H9 (cell line): ENCODE data around the gene ARMS2. TPM values are rescaled to one million over a fixed set of nuclear protein-coding genes. Genes with fewer than 3 reads are reported as not detected.

Experiments
- DNase-seq: peaks from one replicate; pipeline ENCODE4 v3.0.0-alpha.2; 2017
- H2AFZ ChIP-seq: one replicate; pipeline ENCODE4 v1.6.1; 2013; ENCODE audit warnings: mild to moderate bottlenecking, low read length, control low read depth, moderate library complexity
- H2AK5ac ChIP-seq: 2 replicates; pipeline ENCODE4 v1.6.1; 2013; ENCODE audit warnings: low read length, control low read depth, mixed read lengths; ENCODE audit not compliant: insufficient read length
- H2BK120ac ChIP-seq: one replicate; pipeline ENCODE4 v1.6.1; 2013; ENCODE audit warnings: low read depth, mild to moderate bottlenecking, low read length, control low read depth, inconsistent platforms; ENCODE audit not compliant: poor library complexity, severe bottlenecking
- H2BK12ac ChIP-seq: 2 replicates; pipeline ENCODE4 v1.6.1; 2013; ENCODE audit warnings: low read length, control low read depth, mixed read lengths, low read depth; ENCODE audit not compliant: insufficient read length
- H2BK15ac ChIP-seq: 2 replicates; pipeline ENCODE4 v1.6.1; 2013; ENCODE audit warnings: low read depth, low read length, control low read depth
- H2BK20ac ChIP-seq: one replicate; pipeline ENCODE4 v1.6.1; 2013; ENCODE audit warnings: low read depth, mild to moderate bottlenecking, low read length, control low read depth, inconsistent platforms; ENCODE audit not compliant: poor library complexity, severe bottlenecking
- H2BK5ac ChIP-seq: 2 replicates; pipeline ENCODE4 v1.6.1; 2013; ENCODE audit warnings: low read length, control low read depth, mixed read lengths; ENCODE audit not compliant: insufficient read length
- H3K14ac ChIP-seq: 2 replicates; pipeline ENCODE4 v1.6.1; 2013; ENCODE audit warnings: low read length, control low read depth; ENCODE audit not compliant: insufficient read depth
- H3K18ac ChIP-seq: 2 replicates; pipeline ENCODE4 v1.6.1; 2013; ENCODE audit warnings: low read depth, mild to moderate bottlenecking, mixed read lengths, low read length, control low read depth; ENCODE audit not compliant: insufficient read length
- H3K23ac ChIP-seq: 2 replicates; pipeline ENCODE4 v1.6.1; 2013; ENCODE audit warnings: low read length, control low read depth, mixed read lengths, low read depth; ENCODE audit not compliant: insufficient read length
- H3K23me2 ChIP-seq: 2 replicates; pipeline ENCODE4 v1.6.1; 2013; ENCODE audit warnings: low read depth, mild to moderate bottlenecking, mixed read lengths, low read length, control low read depth; ENCODE audit not compliant: insufficient read length, poor library complexity, severe bottlenecking
- H3K27ac ChIP-seq: 2 replicates; pipeline ENCODE4 v1.5.1; 2013; ENCODE audit warnings: low read length, control low read depth, mixed read lengths, low read depth; ENCODE audit not compliant: insufficient read length
- H3K27me3 ChIP-seq: 2 replicates; pipeline ENCODE4 v1.6.1; 2013; ENCODE audit warnings: low read length, control low read depth, inconsistent platforms; ENCODE audit not compliant: insufficient read depth
- H3K4ac ChIP-seq: 2 replicates; pipeline ENCODE4 v1.6.1; 2013; ENCODE audit warnings: low read depth, mild to moderate bottlenecking, control low read depth, inconsistent platforms, low read length, moderate library complexity
- H3K4me1 ChIP-seq: 2 replicates; pipeline ENCODE4 v1.6.1; 2013; ENCODE audit warnings: low read length, control low read depth, inconsistent platforms; ENCODE audit not compliant: insufficient read depth
- H3K4me2 ChIP-seq: 2 replicates; pipeline ENCODE4 v1.6.1; 2013; ENCODE audit warnings: low read length, control low read depth, mixed read lengths; ENCODE audit not compliant: insufficient read length, insufficient read depth
- H3K56ac ChIP-seq: 2 replicates; pipeline ENCODE4 v1.6.1; 2013; ENCODE audit warnings: low read depth, mild to moderate bottlenecking, mixed read lengths, low read length, control low read depth; ENCODE audit not compliant: insufficient read length
- H3K79me1 ChIP-seq: 2 replicates; pipeline ENCODE4 v1.6.1; 2013; ENCODE audit warnings: low read depth, mild to moderate bottlenecking, moderate library complexity, low read length, control low read depth, inconsistent platforms; ENCODE audit not compliant: insufficient read depth, poor library complexity, severe bottlenecking
- H3K79me2 ChIP-seq: 2 replicates; pipeline ENCODE4 v1.6.1; 2013; ENCODE audit warnings: low read length, control low read depth, inconsistent platforms; ENCODE audit not compliant: insufficient read depth
- H3K9ac ChIP-seq: 2 replicates; pipeline ENCODE4 v1.6.1; 2013; ENCODE audit warnings: low read length, control low read depth, mixed read lengths; ENCODE audit not compliant: insufficient read length; ENCODE audit errors: extremely low read depth
- H3K9me3 ChIP-seq: one replicate; pipeline ENCODE4 v1.6.1; 2013; ENCODE audit warnings: low read depth, low read length, inconsistent platforms; ENCODE audit not compliant: control insufficient read depth
- H3T11ph ChIP-seq: one replicate; pipeline ENCODE4 v1.6.1; 2013; ENCODE audit warnings: mild to moderate bottlenecking, low read length, control low read depth, inconsistent platforms
- H4K20me1 ChIP-seq: one replicate; pipeline ENCODE4 v1.6.1; 2013; ENCODE audit not compliant: control insufficient read depth, insufficient read length, insufficient read depth
- H4K5ac ChIP-seq: 2 replicates; pipeline ENCODE4 v1.6.1; 2013; ENCODE audit warnings: low read depth, mild to moderate bottlenecking, mixed read lengths, low read length, control low read depth; ENCODE audit not compliant: insufficient read length
- H4K8ac ChIP-seq: replicated peaks from 2 replicates; pipeline ENCODE4 v1.6.1; 2013; ENCODE audit warnings: low read length, control low read depth, mixed read lengths, low read depth; ENCODE audit not compliant: insufficient read length
- H4K91ac ChIP-seq: 2 replicates; pipeline ENCODE4 v1.6.1; 2013; ENCODE audit warnings: low read depth, mild to moderate bottlenecking, moderate library complexity, mixed read lengths, low read length, control low read depth; ENCODE audit not compliant: insufficient read length
- H3K27ac Mint-ChIP-seq, 3 experiments: 2 replicates in 2 of 3; 3 replicates in 1 of 3; pipeline ENCODE4 v1.8.0; 2020 to 2021; ENCODE audit warnings: mixed read lengths in 3 of 3, mild to moderate bottlenecking in 1 of 3, moderate library complexity in 1 of 3
- H3K27me3 Mint-ChIP-seq: 2 replicates; pipeline ENCODE4 v1.8.0; 2021; ENCODE audit warnings: low read depth, mild to moderate bottlenecking, moderate library complexity, mixed read lengths
- H3K36me3 Mint-ChIP-seq, 3 experiments: 2 replicates in 2 of 3; 3 replicates in 1 of 3; pipeline ENCODE4 v1.8.0; 2020 to 2021; ENCODE audit warnings: low read depth in 3 of 3, mixed read lengths in 3 of 3; ENCODE audit not compliant: insufficient read depth in 1 of 3
- H3K4me1 Mint-ChIP-seq, 2 experiments: 2 replicates each; pipeline ENCODE4 v1.8.0; 2020; ENCODE audit warnings: mixed read lengths in 2 of 2
- H3K4me3 Mint-ChIP-seq, 2 experiments: 2 replicates in 1 of 2; 3 replicates in 1 of 2; pipeline ENCODE4 v1.8.0; 2020 to 2021; ENCODE audit warnings: mild to moderate bottlenecking in 2 of 2, mixed read lengths in 2 of 2, moderate library complexity in 1 of 2
- H3K9me3 Mint-ChIP-seq, 2 experiments: 2 replicates in 1 of 2; 3 replicates in 1 of 2; pipeline ENCODE4 v1.8.0; 2020; ENCODE audit warnings: mild to moderate bottlenecking in 2 of 2, mixed read lengths in 2 of 2, moderate library complexity in 1 of 2
- WGBS: extraction: QIAGEN DNeasy Blood & Tissue Kit; methylation state at CpG from one replicate; pipeline ENCODE4 v1.1.7; 2013; ENCODE audit warnings: missing lambda C conversion rate, low lambda C conversion rate, mixed read lengths; ENCODE audit not compliant: insufficient read length; ENCODE audit errors: extremely low coverage; 5-methylcytosine and 5-hydroxymethylcytosine counted together
- total RNA-seq: library from RNA; stranded (reverse); gene quantifications from 2 replicates; pipeline ENCODE4 v1.2.1, GENCODE V29; 2021
- TF ChIP-seq, protein P1 (sequence below): fragments of 200-600 bp; sonication (generic); conservative IDR thresholded peaks from 3 replicates; pipeline ENCODE4 v1.8.0; 2021; ENCODE audit warnings: antibody characterized with exemption, mild to moderate bottlenecking

Gene ARMS2
- total RNA-seq, 1 experiment from 2014 or later, result not detected

DNA sequence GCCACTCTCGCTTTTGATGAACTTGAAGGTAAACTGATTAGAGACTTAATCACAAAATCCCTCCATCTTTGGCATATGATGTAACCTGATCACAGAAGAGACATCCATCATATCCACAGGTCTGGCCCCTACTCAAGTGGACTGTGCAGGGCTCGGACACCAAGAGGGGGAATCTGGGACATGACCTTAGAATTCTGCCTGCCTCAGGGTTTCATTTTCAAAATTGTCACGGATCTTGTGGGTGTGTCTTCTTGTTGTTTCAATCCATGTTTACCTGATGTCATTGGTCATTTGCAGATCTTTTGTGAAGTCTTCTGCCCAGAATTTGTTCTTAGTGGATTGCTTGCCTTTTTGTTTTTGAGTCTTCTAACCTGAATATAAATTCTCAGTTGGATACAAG is 5.9 kb upstream of the ARMS2 start:
- Histone ChIP-seq H4K91ac (no peak overlapping the region), H3K9me3 (no peaks in the 10 kb centered on the region), H3K4me2 (no peak overlapping the region), H3K56ac (no peak overlapping the region), H2BK15ac (no peak overlapping the region), H3K23ac (no peak overlapping the region), H3K4ac (no peak overlapping the region), H2BK20ac (no peak overlapping the region), H2AK5ac (no peak overlapping the region), H2BK12ac (no peak overlapping the region), H3K27ac (no peak overlapping the region), H2AFZ (no peak overlapping the region), H3K27me3 (no peaks in the 10 kb centered on the region), H4K8ac (no peak overlapping the region), H3K9ac (no peak overlapping the region), H3K4me1 (no peaks in the 10 kb centered on the region), H3K23me2 (no peaks in the 10 kb centered on the region), H4K5ac (no peak overlapping the region), H4K20me1 (no peaks in the 10 kb centered on the region), H3K18ac (no peak overlapping the region), H3T11ph (no peak overlapping the region), H2BK120ac (no peak overlapping the region), H3K79me1 (no peaks in the 10 kb centered on the region), H3K79me2 (no peaks in the 10 kb centered on the region), H3K14ac (no peak overlapping the region), H2BK5ac (no peak overlapping the region)
- Mint-ChIP-seq H3K9me3 (peaks cover 14 to 20% of the 10 kb centered on the region in 2 experiments), H3K4me1 (peaks cover 0 to 9% of the 10 kb centered on the region in 2 experiments; a peak in 3 of 4 replicates), H3K4me3 (no peak overlapping the region), H3K27me3 (peaks cover 6% of the 10 kb centered on the region), H3K27ac (no peak overlapping the region), H3K36me3 (peaks cover 2 to 6% (median 3%) of the 10 kb centered on the region in 3 experiments; a peak in 5 of 7 replicates)
- no CpG with 5 or more reads among the region's 3 CpGs for WGBS
- TF ChIP-seq, protein P1, sequence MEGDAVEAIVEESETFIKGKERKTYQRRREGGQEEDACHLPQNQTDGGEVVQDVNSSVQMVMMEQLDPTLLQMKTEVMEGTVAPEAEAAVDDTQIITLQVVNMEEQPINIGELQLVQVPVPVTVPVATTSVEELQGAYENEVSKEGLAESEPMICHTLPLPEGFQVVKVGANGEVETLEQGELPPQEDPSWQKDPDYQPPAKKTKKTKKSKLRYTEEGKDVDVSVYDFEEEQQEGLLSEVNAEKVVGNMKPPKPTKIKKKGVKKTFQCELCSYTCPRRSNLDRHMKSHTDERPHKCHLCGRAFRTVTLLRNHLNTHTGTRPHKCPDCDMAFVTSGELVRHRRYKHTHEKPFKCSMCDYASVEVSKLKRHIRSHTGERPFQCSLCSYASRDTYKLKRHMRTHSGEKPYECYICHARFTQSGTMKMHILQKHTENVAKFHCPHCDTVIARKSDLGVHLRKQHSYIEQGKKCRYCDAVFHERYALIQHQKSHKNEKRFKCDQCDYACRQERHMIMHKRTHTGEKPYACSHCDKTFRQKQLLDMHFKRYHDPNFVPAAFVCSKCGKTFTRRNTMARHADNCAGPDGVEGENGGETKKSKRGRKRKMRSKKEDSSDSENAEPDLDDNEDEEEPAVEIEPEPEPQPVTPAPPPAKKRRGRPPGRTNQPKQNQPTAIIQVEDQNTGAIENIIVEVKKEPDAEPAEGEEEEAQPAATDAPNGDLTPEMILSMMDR, result no peak
- no peak for DNase-seq
